Activated CD8-positive, alpha-beta T cell treated with anti-CD3 and anti-CD28 coated beads for 36 hours (primary cell): Measurements from ENCODE around the gene BDKRB2. TPM values are rescaled to one million over a fixed set of nuclear protein-coding genes. Genes with fewer than 3 reads are reported as not detected.

ENCODE experiments used
- ATAC-seq: fragments of 200-7000 bp; cut with Tn5 transposase; one replicate; pipeline ENCODE4 v1.10.0; 2021; ENCODE audit warnings: mild to moderate bottlenecking, moderate library complexity
- CTCF ChIA-PET: fragments of 350-600 bp; sonication (Branson Sonifier 250); formaldehyde crosslinking; loops from one replicate; lab custom pipeline; 2021; ENCODE audit warnings: antibody characterized with exemption; lab: Charles Lee
- POLR2A ChIA-PET: fragments of 350-600 bp; sonication (Branson Sonifier 250); formaldehyde crosslinking; loops from one replicate; lab custom pipeline; 2021; ENCODE audit warnings: antibody characterized with exemption; lab: Charles Lee
- DNase-seq: peaks from one replicate; pipeline ENCODE4 v3.0.0-alpha.2; 2020
- H3K27ac Mint-ChIP-seq: one replicate; pipeline ENCODE4 v1.8.0; 2021; ENCODE audit warnings: mild to moderate bottlenecking, mixed read lengths
- H3K27me3 Mint-ChIP-seq: one replicate; pipeline ENCODE4 v1.8.0; 2021; ENCODE audit warnings: mixed read lengths
- H3K36me3 Mint-ChIP-seq: one replicate; pipeline ENCODE4 v1.8.0; 2021; ENCODE audit warnings: low read depth, mixed read lengths
- H3K4me1 Mint-ChIP-seq: one replicate; pipeline ENCODE4 v1.8.0; 2021; ENCODE audit warnings: low read depth, mixed read lengths
- H3K4me3 Mint-ChIP-seq: one replicate; pipeline ENCODE4 v1.8.0; 2021; ENCODE audit warnings: mild to moderate bottlenecking, moderate library complexity, mixed read lengths
- H3K9me3 Mint-ChIP-seq: one replicate; pipeline ENCODE4 v1.8.0; 2021; ENCODE audit warnings: mixed read lengths
- intact Hi-C: fragments of 100-400 bp; cut with micrococcal nuclease; formaldehyde crosslinking; loops from one replicate; pipeline ENCODE4 v1.10.0; 2022
- total RNA-seq, 2 experiments: library from RNA; stranded (reverse); gene quantifications; one replicate each; pipeline ENCODE4 v1.2.3, GENCODE V29; 2021
- TF ChIP-seq, protein P1 (sequence below): fragments of 200-600 bp; IDR thresholded peaks from one replicate; pipeline ENCODE4 v1.8.0; 2022; ENCODE audit warnings: antibody characterized with exemption, mild to moderate bottlenecking

The BDKRB2 gene
- not detected for total RNA-seq

DNA sequence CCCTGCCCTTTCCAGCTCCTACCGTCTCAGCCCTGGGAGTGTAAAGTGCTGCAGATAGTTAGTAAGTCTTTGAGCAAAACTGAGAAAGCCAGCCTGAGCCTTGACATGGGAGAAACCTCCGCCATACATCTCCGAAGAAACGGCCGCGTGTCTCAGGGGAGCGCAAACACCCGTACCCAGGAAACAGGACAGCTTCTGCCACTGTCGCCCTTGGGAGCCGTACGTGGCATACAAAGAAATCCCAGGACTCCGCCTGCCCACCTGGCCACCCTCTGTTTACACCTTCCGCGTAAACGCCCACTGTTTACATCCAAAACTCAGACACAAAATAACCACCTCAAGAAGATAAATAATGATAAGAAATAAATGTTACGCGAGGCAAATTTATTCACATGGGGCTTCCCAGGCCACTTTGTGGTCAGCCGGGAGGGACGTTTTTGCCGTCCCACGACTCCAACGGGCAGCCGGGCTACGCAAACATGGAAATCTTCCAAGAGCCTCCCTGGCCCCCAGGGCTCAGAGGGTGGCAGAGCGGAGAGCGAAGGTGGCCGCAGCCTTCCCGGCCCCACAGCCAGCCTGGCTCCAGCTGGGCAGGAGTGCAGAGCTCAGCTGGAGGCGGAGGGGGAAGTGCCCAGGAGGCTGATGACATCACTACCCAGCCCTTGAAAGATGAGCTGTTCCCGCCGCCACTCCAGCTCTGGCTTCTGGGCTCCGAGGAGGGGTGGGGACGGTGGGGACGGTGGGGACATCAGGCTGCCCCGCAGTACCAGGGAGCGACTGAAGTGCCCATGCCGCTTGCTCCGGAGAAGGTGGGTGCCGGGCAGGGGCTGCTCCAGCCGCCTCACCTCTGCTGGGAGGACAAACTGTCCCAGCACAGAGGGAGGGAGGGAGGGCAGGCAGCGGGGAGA, at the start of gene BDKRB2:
TSS of gene BDKRB2 (plus strand) at position 689 of the 908 bp plus-strand sequence. CDS start 32,269 bp downstream, outside the sequence.
- peak; percentile 26 for DNase-seq
- Mint-ChIP-seq H3K27me3 (peaks cover 31% of the 10 kb centered on the region), H3K4me3 (no peak within 1 kb of the TSS), H3K36me3 (no peaks in the 10 kb centered on the region), H3K9me3 (no peaks in the 10 kb centered on the region), H3K4me1 (peaks cover 4% of the 10 kb centered on the region), H3K27ac (no peak within 1 kb of the TSS)
- ChIA-PET CTCF (no interaction called here), POLR2A (no interaction called here)
- peak; percentile 71 for ATAC-seq
- TF ChIP-seq, protein P1, sequence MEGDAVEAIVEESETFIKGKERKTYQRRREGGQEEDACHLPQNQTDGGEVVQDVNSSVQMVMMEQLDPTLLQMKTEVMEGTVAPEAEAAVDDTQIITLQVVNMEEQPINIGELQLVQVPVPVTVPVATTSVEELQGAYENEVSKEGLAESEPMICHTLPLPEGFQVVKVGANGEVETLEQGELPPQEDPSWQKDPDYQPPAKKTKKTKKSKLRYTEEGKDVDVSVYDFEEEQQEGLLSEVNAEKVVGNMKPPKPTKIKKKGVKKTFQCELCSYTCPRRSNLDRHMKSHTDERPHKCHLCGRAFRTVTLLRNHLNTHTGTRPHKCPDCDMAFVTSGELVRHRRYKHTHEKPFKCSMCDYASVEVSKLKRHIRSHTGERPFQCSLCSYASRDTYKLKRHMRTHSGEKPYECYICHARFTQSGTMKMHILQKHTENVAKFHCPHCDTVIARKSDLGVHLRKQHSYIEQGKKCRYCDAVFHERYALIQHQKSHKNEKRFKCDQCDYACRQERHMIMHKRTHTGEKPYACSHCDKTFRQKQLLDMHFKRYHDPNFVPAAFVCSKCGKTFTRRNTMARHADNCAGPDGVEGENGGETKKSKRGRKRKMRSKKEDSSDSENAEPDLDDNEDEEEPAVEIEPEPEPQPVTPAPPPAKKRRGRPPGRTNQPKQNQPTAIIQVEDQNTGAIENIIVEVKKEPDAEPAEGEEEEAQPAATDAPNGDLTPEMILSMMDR = no peak
- intact Hi-C loops = no loop called here

DNA sequence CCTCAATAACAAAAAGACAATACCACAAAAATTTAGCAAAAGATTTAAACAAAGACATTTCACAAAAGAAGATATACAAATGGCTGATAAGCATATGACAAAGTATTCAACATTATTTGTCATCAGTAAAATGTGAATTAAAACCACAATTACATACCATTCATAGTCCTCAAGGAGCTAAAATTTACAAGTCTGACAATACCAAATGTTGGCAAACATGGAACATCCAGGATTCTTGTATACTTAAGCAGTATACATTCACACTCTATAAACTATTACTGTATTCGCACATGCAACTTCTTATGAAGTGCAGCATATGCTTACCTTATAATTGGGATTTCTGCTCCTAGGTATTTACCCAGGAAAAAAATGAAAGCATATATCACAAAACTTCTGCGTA, 49.7 kb upstream of the BDKRB2 start:
- no peak for DNase-seq
- Mint-ChIP-seq H3K4me1 (no peaks in the 10 kb centered on the region), H3K4me3 (no peak overlapping the region), H3K27me3 (peaks cover 2% of the 10 kb centered on the region), H3K9me3 (no peaks in the 10 kb centered on the region), H3K27ac (no peak overlapping the region), H3K36me3 (no peaks in the 10 kb centered on the region)
- TF ChIP-seq, protein P1 = no peak
- ATAC-seq = no peak
- intact Hi-C loops = no loop called here
- ChIA-PET POLR2A (no interaction called here), CTCF (no interaction called here)

DNA sequence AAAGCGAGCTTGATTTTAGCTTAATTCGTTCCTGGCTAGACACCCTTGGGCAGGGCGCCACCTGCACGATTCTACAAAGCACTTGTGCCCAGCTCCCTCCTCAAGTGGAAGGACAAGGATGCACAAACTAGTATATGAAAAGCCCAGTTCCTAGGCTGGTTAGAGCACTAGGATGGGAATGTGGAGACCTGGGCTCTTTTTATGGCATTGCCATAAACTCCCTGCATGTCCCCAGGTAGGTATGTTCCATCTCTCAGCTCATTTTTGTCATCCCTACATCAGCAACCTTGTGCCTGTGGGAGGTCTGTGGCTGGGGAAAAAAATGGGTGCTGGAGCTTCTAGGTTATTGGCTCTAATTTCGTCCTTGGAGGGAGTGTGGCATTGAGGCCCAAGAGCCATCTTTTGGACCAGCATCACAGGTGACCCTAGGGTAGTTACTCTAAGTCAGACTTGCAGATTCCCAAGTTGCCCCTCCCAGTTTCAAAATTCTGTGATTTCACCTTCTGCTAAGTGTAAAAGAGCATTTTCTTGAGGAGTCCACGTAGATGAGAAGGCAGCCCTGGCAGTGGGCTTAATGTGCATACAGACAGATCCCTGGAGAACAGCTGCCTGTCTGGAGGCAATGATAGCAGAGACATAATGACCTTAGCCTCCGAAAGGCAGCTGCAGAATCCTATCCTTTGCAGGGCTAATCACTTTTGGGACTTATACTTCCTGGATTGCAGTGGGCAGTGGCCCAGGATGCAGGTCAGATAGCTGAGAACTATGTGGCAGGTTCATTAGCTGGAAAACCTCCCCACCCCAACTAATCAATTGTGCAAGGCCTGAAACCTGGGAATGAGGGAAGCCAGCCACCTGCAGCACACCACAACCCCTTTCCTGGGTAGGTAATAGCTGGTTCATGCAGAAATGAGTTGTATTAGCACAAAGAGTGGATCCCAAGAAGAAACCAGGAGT, 47.6 kb upstream of the BDKRB2 start:
- intact Hi-C loops = no loop called here
- peaks cover 2% of the 10 kb centered on the region for H3K27me3 Mint-ChIP-seq
- ChIA-PET CTCF (no interaction called here), POLR2A (no interaction called here)
- no peak overlapping the region for H3K27ac Mint-ChIP-seq
- ATAC-seq (no peak), DNase-seq (no peak)
- TF ChIP-seq, protein P1 = no peak
- no peaks in the 10 kb centered on the region for H3K4me1 Mint-ChIP-seq
- no peaks in the 10 kb centered on the region for H3K36me3 Mint-ChIP-seq
- H3K9me3 Mint-ChIP-seq = no peaks in the 10 kb centered on the region
- no peak overlapping the region for H3K4me3 Mint-ChIP-seq

DNA sequence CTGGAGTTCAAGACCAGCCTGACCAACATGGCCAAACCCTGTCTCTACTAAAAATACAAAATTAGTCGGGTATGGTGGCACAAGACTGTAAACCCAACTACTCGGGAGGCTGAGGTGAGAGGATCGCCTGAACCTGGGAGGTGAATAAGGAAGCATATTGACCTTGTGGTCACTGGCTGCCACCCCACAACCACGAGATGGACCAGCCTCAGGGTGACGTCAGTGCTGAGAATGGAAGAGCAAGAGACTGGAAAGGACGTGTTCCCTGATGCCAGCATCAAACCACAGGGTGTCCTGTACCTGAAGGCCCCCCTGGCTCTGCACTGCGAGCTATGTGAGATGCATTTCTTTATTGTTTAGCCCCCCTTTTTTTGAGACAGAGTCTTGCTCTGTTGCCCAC, 45.9 kb upstream of the BDKRB2 start:
- intact Hi-C loops = no loop called here
- H3K9me3 Mint-ChIP-seq = no peaks in the 10 kb centered on the region
- ChIA-PET CTCF (interaction anchor here (1.0 kb wide), 1 partner anchor 11 kb away, joined by 3 read pairs; no protein-coding TSS in a partner anchor), POLR2A (no interaction called here)
- no peaks in the 10 kb centered on the region for H3K36me3 Mint-ChIP-seq
- H3K4me3 Mint-ChIP-seq = no peak overlapping the region
- DNase-seq (no peak), ATAC-seq (no peak)
- no peak overlapping the region for H3K27ac Mint-ChIP-seq
- H3K27me3 Mint-ChIP-seq = peaks cover 2% of the 10 kb centered on the region
- TF ChIP-seq, protein P1 = no peak
- no peaks in the 10 kb centered on the region for H3K4me1 Mint-ChIP-seq
